Measurements from ENCODE around the gene MATK.

MATK gene

GRCh38 chr19:3805859-3806258 is 19.7 kb upstream of the MATK start:
- Mint-ChIP-seq H3K27ac (no peak overlapping the region), H3K36me3 (no peaks in the 10 kb centered on the region), H3K9me3 (no peaks in the 10 kb centered on the region), H3K4me3 (no peak overlapping the region), H3K4me1 (peaks cover 18% of the 10 kb centered on the region), H3K27me3 (no peaks in the 10 kb centered on the region)

GRCh38 chr19:3804429-3804828 is 18.2 kb upstream of the MATK start:
- no peak overlapping the region for H3K4me3 Mint-ChIP-seq
- H3K36me3 Mint-ChIP-seq = no peaks in the 10 kb centered on the region
- H3K27ac Mint-ChIP-seq = no peak overlapping the region
- H3K4me1 Mint-ChIP-seq = peaks cover 24% of the 10 kb centered on the region
- no peaks in the 10 kb centered on the region for H3K27me3 Mint-ChIP-seq
- no peaks in the 10 kb centered on the region for H3K9me3 Mint-ChIP-seq

GRCh38 chr19:3803986-3804385 is 17.8 kb upstream of the MATK start:
- Mint-ChIP-seq H3K4me3 (no peak overlapping the region), H3K4me1 (peaks cover 28% of the 10 kb centered on the region), H3K9me3 (no peaks in the 10 kb centered on the region), H3K36me3 (no peaks in the 10 kb centered on the region), H3K27me3 (no peaks in the 10 kb centered on the region), H3K27ac (peak overlapping the region; percentile 74)

GRCh38 chr19:3803114-3803888 is 17.1 kb upstream of the MATK start:
- Mint-ChIP-seq H3K4me3 (no peak overlapping the region), H3K9me3 (no peaks in the 10 kb centered on the region), H3K27me3 (no peaks in the 10 kb centered on the region), H3K27ac (peak overlapping the region; percentile 41), H3K4me1 (peaks cover 30% of the 10 kb centered on the region), H3K36me3 (no peaks in the 10 kb centered on the region)

GRCh38 chr19:3801412-3802096 is 15.4 kb upstream of the MATK start:
- H3K27ac Mint-ChIP-seq = no peak overlapping the region
- peaks cover 5% of the 10 kb centered on the region for H3K9me3 Mint-ChIP-seq
- peak overlapping the region; percentile 63 for H3K4me3 Mint-ChIP-seq
- H3K36me3 Mint-ChIP-seq = peaks cover 2% of the 10 kb centered on the region
- no peaks in the 10 kb centered on the region for H3K27me3 Mint-ChIP-seq
- peaks cover 35% of the 10 kb centered on the region for H3K4me1 Mint-ChIP-seq

- H3K36me3 Mint-ChIP-seq = peaks cover 2% of the 10 kb centered on the region
- peaks cover 35% of the 10 kb centered on the region for H3K4me1 Mint-ChIP-seq
- H3K9me3 Mint-ChIP-seq = peaks cover 5% of the 10 kb centered on the region
- H3K27me3 Mint-ChIP-seq = no peaks in the 10 kb centered on the region
- no peak overlapping the region for H3K27ac Mint-ChIP-seq
- H3K4me3 Mint-ChIP-seq = no peak overlapping the region
Observed at GRCh38 chr19:3800996-3801395, 14.8 kb upstream of the MATK start.

GRCh38 chr19:3798137-3798536 is 12.0 kb upstream of the MATK start:
- H3K4me3 Mint-ChIP-seq = peak overlapping the region; percentile 71
- peaks cover 25% of the 10 kb centered on the region for H3K4me1 Mint-ChIP-seq
- H3K27ac Mint-ChIP-seq = peak overlapping the region; percentile 15
- peaks cover 5% of the 10 kb centered on the region for H3K9me3 Mint-ChIP-seq
- H3K27me3 Mint-ChIP-seq = no peaks in the 10 kb centered on the region
- H3K36me3 Mint-ChIP-seq = peaks cover 2% of the 10 kb centered on the region

GRCh38 chr19:3796358-3796757 is 10.2 kb upstream of the MATK start:
- Mint-ChIP-seq H3K9me3 (peaks cover 5% of the 10 kb centered on the region), H3K27ac (no peak overlapping the region), H3K36me3 (peaks cover 4% of the 10 kb centered on the region), H3K4me1 (peaks cover 20% of the 10 kb centered on the region), H3K27me3 (no peaks in the 10 kb centered on the region), H3K4me3 (no peak overlapping the region)

GRCh38 chr19:3793799-3794198 is 7.6 kb upstream of the MATK start:
- Mint-ChIP-seq H3K36me3 (peaks cover 4% of the 10 kb centered on the region), H3K27ac (peak overlapping the region; percentile 31), H3K27me3 (no peaks in the 10 kb centered on the region), H3K9me3 (peaks cover 5% of the 10 kb centered on the region), H3K4me3 (no peak overlapping the region), H3K4me1 (peaks cover 10% of the 10 kb centered on the region)

GRCh38 chr19:3792114-3792513 is 5.9 kb upstream of the MATK start:
- Mint-ChIP-seq H3K27me3 (no peaks in the 10 kb centered on the region), H3K4me1 (peaks cover 4% of the 10 kb centered on the region), H3K4me3 (no peak overlapping the region), H3K9me3 (peaks cover 5% of the 10 kb centered on the region), H3K27ac (peak overlapping the region; percentile 41), H3K36me3 (peaks cover 4% of the 10 kb centered on the region)

GRCh38 chr19:3790941-3791340 is 4.8 kb upstream of the MATK start:
- Mint-ChIP-seq H3K4me3 (no peak overlapping the region), H3K36me3 (peaks cover 2% of the 10 kb centered on the region), H3K4me1 (peaks cover 4% of the 10 kb centered on the region), H3K27ac (no peak overlapping the region), H3K9me3 (no peaks in the 10 kb centered on the region), H3K27me3 (no peaks in the 10 kb centered on the region)

GRCh38 chr19:3790209-3790734 is 4.1 kb upstream of the MATK start:
- H3K4me1 Mint-ChIP-seq = peaks cover 4% of the 10 kb centered on the region
- H3K27ac Mint-ChIP-seq = no peak overlapping the region

GRCh38 chr19:3788996-3789778 is 3.0 kb upstream of the MATK start:
- peaks cover 9% of the 10 kb centered on the region for H3K4me1 Mint-ChIP-seq
- H3K4me3 Mint-ChIP-seq = no peak overlapping the region
- H3K36me3 Mint-ChIP-seq = peaks cover 2% of the 10 kb centered on the region
- H3K27ac Mint-ChIP-seq = no peak overlapping the region
- no peaks in the 10 kb centered on the region for H3K27me3 Mint-ChIP-seq
- H3K9me3 Mint-ChIP-seq = no peaks in the 10 kb centered on the region

More at GRCh38 chr19:3790209-3790734, 4.1 kb upstream of the MATK start:
- Mint-ChIP-seq H3K27me3 (no peaks in the 10 kb centered on the region), H3K4me3 (no peak overlapping the region), H3K9me3 (no peaks in the 10 kb centered on the region), H3K36me3 (peaks cover 2% of the 10 kb centered on the region)

GRCh38 chr19:3785451-3785937 is 687 bp downstream of the MATK start:
- Mint-ChIP-seq H3K27ac (peak overlapping the region; percentile 35), H3K27me3 (no peaks in the 10 kb centered on the region), H3K4me1 (peaks cover 9% of the 10 kb centered on the region)

GRCh38 chr19:3784607-3785450 is 1.4 kb downstream of the MATK start:
- H3K36me3 Mint-ChIP-seq = peaks cover 12% of the 10 kb centered on the region

More at GRCh38 chr19:3785451-3785937, 687 bp downstream of the MATK start:
- Mint-ChIP-seq H3K36me3 (peaks cover 12% of the 10 kb centered on the region), H3K4me3 (peak overlapping the region; percentile 83), H3K9me3 (no peaks in the 10 kb centered on the region)

More at GRCh38 chr19:3784607-3785450, 1.4 kb downstream of the MATK start:
- no peak overlapping the region for H3K27ac Mint-ChIP-seq
- H3K4me3 Mint-ChIP-seq = peak overlapping the region; percentile 83
- H3K4me1 Mint-ChIP-seq = peaks cover 7% of the 10 kb centered on the region
- no peaks in the 10 kb centered on the region for H3K27me3 Mint-ChIP-seq
- no peaks in the 10 kb centered on the region for H3K9me3 Mint-ChIP-seq
